Stimulated activated CD4-positive, alpha-beta T cell treated with anti-CD3 and anti-CD28 coated beads, TNF-alpha, amount 100 ng/mL, for 1 hour (primary cell): ENCODE data around the gene PTER.

ENCODE experiments used
- DNase-seq, 3 donors: peaks; one replicate each; pipeline ENCODE4 v3.0.0-alpha.2; 2020; ENCODE audit warnings: low read depth in 3 of 3, low spot score in 1 of 3

PTER gene

GRCh38 chr10:16436758-16437539 lies at the start of gene PTER:
PTER (plus strand) TSS chr10:16437010; CDS start chr10:16484385, 47,375 bp downstream.
- peak; percentile 88 to 99 (median 92) for DNase-seq

GRCh38 chr10:16392531-16393069 lies 44.2 kb upstream of the PTER start:
- no peak for DNase-seq

GRCh38 chr10:16393271-16393858 lies 43.4 kb upstream of the PTER start:
- no peak for DNase-seq

GRCh38 chr10:16401416-16401815 lies 35.4 kb upstream of the PTER start:
- no peak for DNase-seq

- DNase-seq, result no peak
These were observed 28.4 kb upstream of the PTER start for GRCh38 chr10:16408379-16408778.

- no peak for DNase-seq
These were observed 19.5 kb upstream of the PTER start for GRCh38 chr10:16417341-16417740.

GRCh38 chr10:16423599-16423998 lies 13.2 kb upstream of the PTER start:
- no peak for DNase-seq

GRCh38 chr10:16425449-16425848 lies 11.4 kb upstream of the PTER start:
- DNase-seq, result no peak

- DNase-seq, result no peak
These were observed 7.3 kb upstream of the PTER start for GRCh38 chr10:16429539-16429938.

GRCh38 chr10:16436367-16436757 lies 448 bp upstream of the PTER start:
- no peak for DNase-seq

GRCh38 chr10:16437540-16437894 lies 707 bp downstream of the PTER start:
- DNase-seq, result no peak

- no peak for DNase-seq
These were observed 2.5 kb downstream of the PTER start for GRCh38 chr10:16439295-16439694.

- no peak for DNase-seq
These were observed 3.8 kb downstream of the PTER start for GRCh38 chr10:16440396-16441133.

GRCh38 chr10:16441173-16441840 lies 4.5 kb downstream of the PTER start:
- no peak for DNase-seq

GRCh38 chr10:16442914-16443313 lies 6.1 kb downstream of the PTER start:
- DNase-seq, result no peak

GRCh38 chr10:16445770-16446469 lies 9.1 kb downstream of the PTER start:
- no peak for DNase-seq

GRCh38 chr10:16449454-16449853 lies 12.6 kb downstream of the PTER start:
- DNase-seq, result no peak

GRCh38 chr10:16458166-16458955 lies 21.6 kb downstream of the PTER start:
- no peak for DNase-seq

GRCh38 chr10:16459423-16459939 lies 22.7 kb downstream of the PTER start:
- no peak for DNase-seq

GRCh38 chr10:16466001-16466400 lies 29.2 kb downstream of the PTER start:
- DNase-seq, result no peak
